ENCODE results near the gene SCUBE1.

DNA sequence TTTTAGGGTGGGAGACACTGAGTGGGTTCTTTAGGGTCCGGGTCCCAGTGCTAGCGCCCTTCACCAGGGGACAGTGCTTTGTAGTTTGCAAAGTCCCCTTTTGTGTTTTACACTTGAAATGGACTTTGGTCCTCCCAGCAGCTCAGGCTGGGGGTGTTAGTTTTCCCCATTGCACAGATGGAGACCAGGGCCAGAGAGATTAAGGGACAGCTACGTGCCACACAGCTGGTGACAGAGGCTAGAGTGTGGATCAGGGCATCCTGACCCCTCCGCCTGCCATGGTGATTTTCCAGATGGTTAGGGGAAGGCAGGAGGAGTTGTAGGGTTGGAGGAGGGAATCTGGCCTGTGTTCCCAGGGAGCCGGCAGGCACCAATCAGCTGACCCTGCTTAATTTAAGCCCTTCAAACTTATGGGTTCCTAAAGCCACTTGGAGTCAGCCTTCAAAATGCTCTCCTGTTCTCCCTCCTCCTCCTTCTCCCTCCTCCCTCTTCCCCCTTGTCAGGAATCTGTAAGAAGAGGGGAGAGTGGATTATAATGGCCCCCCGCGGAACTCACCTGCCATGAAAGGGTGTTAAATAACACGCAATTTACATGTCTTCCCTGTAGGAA lies 46.2 kb upstream of the SCUBE1 start:
- TF ChIP-seq, protein P1, sequence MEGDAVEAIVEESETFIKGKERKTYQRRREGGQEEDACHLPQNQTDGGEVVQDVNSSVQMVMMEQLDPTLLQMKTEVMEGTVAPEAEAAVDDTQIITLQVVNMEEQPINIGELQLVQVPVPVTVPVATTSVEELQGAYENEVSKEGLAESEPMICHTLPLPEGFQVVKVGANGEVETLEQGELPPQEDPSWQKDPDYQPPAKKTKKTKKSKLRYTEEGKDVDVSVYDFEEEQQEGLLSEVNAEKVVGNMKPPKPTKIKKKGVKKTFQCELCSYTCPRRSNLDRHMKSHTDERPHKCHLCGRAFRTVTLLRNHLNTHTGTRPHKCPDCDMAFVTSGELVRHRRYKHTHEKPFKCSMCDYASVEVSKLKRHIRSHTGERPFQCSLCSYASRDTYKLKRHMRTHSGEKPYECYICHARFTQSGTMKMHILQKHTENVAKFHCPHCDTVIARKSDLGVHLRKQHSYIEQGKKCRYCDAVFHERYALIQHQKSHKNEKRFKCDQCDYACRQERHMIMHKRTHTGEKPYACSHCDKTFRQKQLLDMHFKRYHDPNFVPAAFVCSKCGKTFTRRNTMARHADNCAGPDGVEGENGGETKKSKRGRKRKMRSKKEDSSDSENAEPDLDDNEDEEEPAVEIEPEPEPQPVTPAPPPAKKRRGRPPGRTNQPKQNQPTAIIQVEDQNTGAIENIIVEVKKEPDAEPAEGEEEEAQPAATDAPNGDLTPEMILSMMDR (IDR thresholded peaks at IDR 0.05): no peak
- TF ChIP-seq POLR2A (IDR thresholded peaks at IDR 0.05) (no peak), POLR2AphosphoS5 (IDR thresholded peaks at IDR 0.05) (no peak)
